HEK293 (cell line): Measurements from ENCODE around the gene CCKAR.

Source experiments
- CTCF ChIA-PET: fragments of 350-600 bp; formaldehyde crosslinking; extraction: SDS; loops from one replicate; lab custom pipeline; 2021; ENCODE audit warnings: antibody characterized with exemption; lab: Yijun Ruan, JAX
- POLR2A ChIA-PET: fragments of 300-600 bp; formaldehyde crosslinking; extraction: SDS; loops from one replicate; lab custom pipeline; 2020; ENCODE audit warnings: antibody characterized with exemption, inconsistent platforms; lab: Yijun Ruan, JAX
- H3K27ac ChIP-seq: fragments of 200-500 bp; sonication (Bioruptor generic); 2 replicates; pipeline ENCODE4 v1.5.1; 2014; ENCODE audit warnings: low read depth, low read length, control low read depth, inconsistent platforms; ENCODE audit errors: extremely low read depth
- H3K36me3 ChIP-seq, 2 experiments: fragments of 200-500 bp in 1 of 2; sonication (Bioruptor generic) in 1 of 2; 1 replicate in 1 of 2; 2 replicates in 1 of 2; pipeline ENCODE4 v1.5.1; 2014 to 2017; ENCODE audit warnings: inconsistent platforms in 2 of 2, low read length in 2 of 2; ENCODE audit not compliant: control insufficient read depth in 2 of 2, insufficient read depth in 1 of 2
- H3K4me1 ChIP-seq: fragments of 200-500 bp; sonication (Bioruptor generic); 2 replicates; pipeline ENCODE4 v1.5.1; 2014; ENCODE audit warnings: mild to moderate bottlenecking, low read length, inconsistent platforms; ENCODE audit not compliant: control insufficient read depth, insufficient read depth
- H3K4me3 ChIP-seq: 2 replicates; pipeline ENCODE4 v1.5.1; 2011; ENCODE audit warnings: low read depth, mild to moderate bottlenecking, control low read depth, low read length, moderate library complexity
- H3K9me3 ChIP-seq: fragments of 200-500 bp; sonication (Bioruptor generic); 2 replicates; pipeline ENCODE4 v1.5.1; 2014; ENCODE audit warnings: low read depth, low read length, inconsistent platforms; ENCODE audit not compliant: control insufficient read depth, insufficient read depth
- HOXD13 ChIP-seq: sonication (generic); formaldehyde crosslinking; IDR thresholded peaks from 2 replicates; pipeline ENCODE4 v1.8.0; 2022; ENCODE audit warnings: missing genetic modification reagents, borderline replicate concordance
- KLF16 ChIP-seq: fragments of 450-650 bp; formaldehyde crosslinking; IDR thresholded peaks from 2 replicates; pipeline ENCODE4 v1.5.1; 2017; ENCODE audit warnings: missing biosample characterization, missing genetic modification characterization
- KLF8 ChIP-seq: fragments of 450-650 bp; formaldehyde crosslinking; IDR thresholded peaks from 2 replicates; pipeline ENCODE4 v1.5.1; 2016; ENCODE audit warnings: missing biosample characterization, missing genetic modification characterization
- PRDM4 ChIP-seq: fragments of 450-650 bp; formaldehyde crosslinking; IDR thresholded peaks from 2 replicates; pipeline ENCODE4 v1.5.1; 2017; ENCODE audit warnings: missing biosample characterization, missing genetic modification characterization
- ZBTB20 ChIP-seq: fragments of 450-650 bp; formaldehyde crosslinking; IDR thresholded peaks from 2 replicates; pipeline ENCODE4 v1.5.1; 2016; ENCODE audit warnings: missing biosample characterization, missing genetic modification characterization
- ZNF10 ChIP-seq: fragments of 450-650 bp; formaldehyde crosslinking; IDR thresholded peaks from 2 replicates; pipeline ENCODE4 v1.5.1; 2017; ENCODE audit warnings: missing biosample characterization, missing genetic modification characterization
- ZNF138 ChIP-seq: fragments of 450-650 bp; formaldehyde crosslinking; IDR thresholded peaks from 2 replicates; pipeline ENCODE4 v1.5.1; 2016; ENCODE audit warnings: missing biosample characterization, missing genetic modification characterization, borderline replicate concordance
- ZNF155 ChIP-seq: fragments of 450-650 bp; formaldehyde crosslinking; IDR thresholded peaks from 2 replicates; pipeline ENCODE4 v1.5.1; 2016; ENCODE audit warnings: missing biosample characterization, missing genetic modification characterization
- ZNF280D ChIP-seq: fragments of 450-650 bp; formaldehyde crosslinking; IDR thresholded peaks from 2 replicates; pipeline ENCODE4 v1.5.1; 2016; ENCODE audit warnings: missing biosample characterization, missing genetic modification characterization
- ZNF341 ChIP-seq: fragments of 450-650 bp; formaldehyde crosslinking; IDR thresholded peaks from 2 replicates; pipeline ENCODE4; 2016; ENCODE audit warnings: low read depth, missing biosample characterization, missing genetic modification characterization
- ZNF423 ChIP-seq: fragments of 450-650 bp; formaldehyde crosslinking; IDR thresholded peaks from 2 replicates; pipeline ENCODE4 v1.5.1; 2016; ENCODE audit warnings: missing biosample characterization, missing genetic modification characterization
- ZNF529 ChIP-seq: fragments of 450-650 bp; formaldehyde crosslinking; IDR thresholded peaks from 2 replicates; pipeline ENCODE4 v1.5.1; 2017; ENCODE audit warnings: missing genetic modification characterization, missing biosample characterization; ENCODE audit not compliant: insufficient replicate concordance
- ZNF530 ChIP-seq: fragments of 450-650 bp; formaldehyde crosslinking; IDR thresholded peaks from 2 replicates; pipeline ENCODE4 v1.5.1; 2016; ENCODE audit warnings: low read depth, missing biosample characterization, missing genetic modification characterization
- ZNF544 ChIP-seq: fragments of 450-650 bp; formaldehyde crosslinking; IDR thresholded peaks from 2 replicates; pipeline ENCODE4 v1.5.0; 2017; ENCODE audit warnings: missing biosample characterization, missing genetic modification characterization
- ZNF561 ChIP-seq: fragments of 450-650 bp; IDR thresholded peaks from 2 replicates; pipeline ENCODE4 v1.5.1; 2018; ENCODE audit warnings: missing biosample characterization, missing genetic modification characterization, borderline replicate concordance
- ZNF571 ChIP-seq: fragments of 450-650 bp; formaldehyde crosslinking; IDR thresholded peaks from 2 replicates; pipeline ENCODE4 v1.5.0; 2017; ENCODE audit warnings: missing biosample characterization, missing genetic modification characterization
- ZNF621 ChIP-seq: fragments of 450-650 bp; formaldehyde crosslinking; IDR thresholded peaks from 2 replicates; pipeline ENCODE4 v1.5.1; 2017; ENCODE audit warnings: missing biosample characterization, missing genetic modification characterization
- ZNF639 ChIP-seq: fragments of 450-650 bp; formaldehyde crosslinking; IDR thresholded peaks from 2 replicates; pipeline ENCODE4 v1.5.1; 2016; ENCODE audit warnings: missing biosample characterization, missing genetic modification characterization
- ZNF701 ChIP-seq: fragments of 450-650 bp; formaldehyde crosslinking; IDR thresholded peaks from 2 replicates; pipeline ENCODE4 v1.5.1; 2016; ENCODE audit warnings: missing biosample characterization, missing genetic modification characterization
- TF ChIP-seq, protein P1 (sequence below): fragments of 450-650 bp; formaldehyde crosslinking; IDR thresholded peaks from 2 replicates; pipeline ENCODE4 v1.5.1; 2016; ENCODE audit warnings: missing biosample characterization, missing genetic modification characterization

The CCKAR gene

GRCh38 chr4:26433556-26433955 lies 56.7 kb downstream of the CCKAR start:
- peaks cover 4 to 49% of the 10 kb centered on the region in 2 experiments; a peak in 2 of 3 replicates for H3K36me3 ChIP-seq
- no peaks in the 10 kb centered on the region for H3K9me3 ChIP-seq
- H3K27ac ChIP-seq: no peak overlapping the region
- H3K4me3 ChIP-seq: no peak overlapping the region
- POLR2A ChIA-PET: no interaction called here
- CTCF ChIA-PET: interaction anchor here (0.5 to 0.6 kb wide), 2 partner anchors 28 to 41 kb away, joined by 3 to 4 read pairs; no protein-coding TSS in a partner anchor
- TF ChIP-seq ZNF341 (tag by site-specific recombination): no peak
- no peak for TF ChIP-seq ZNF561 (tag by site-specific recombination)
- TF ChIP-seq ZNF571 (tag by site-specific recombination): no peak
- TF ChIP-seq ZBTB20 (tag by site-specific recombination): no peak
- TF ChIP-seq ZNF639 (tag by site-specific recombination): no peak
- no peak for TF ChIP-seq ZNF10 (tag by site-specific recombination)
- TF ChIP-seq, protein P1, sequence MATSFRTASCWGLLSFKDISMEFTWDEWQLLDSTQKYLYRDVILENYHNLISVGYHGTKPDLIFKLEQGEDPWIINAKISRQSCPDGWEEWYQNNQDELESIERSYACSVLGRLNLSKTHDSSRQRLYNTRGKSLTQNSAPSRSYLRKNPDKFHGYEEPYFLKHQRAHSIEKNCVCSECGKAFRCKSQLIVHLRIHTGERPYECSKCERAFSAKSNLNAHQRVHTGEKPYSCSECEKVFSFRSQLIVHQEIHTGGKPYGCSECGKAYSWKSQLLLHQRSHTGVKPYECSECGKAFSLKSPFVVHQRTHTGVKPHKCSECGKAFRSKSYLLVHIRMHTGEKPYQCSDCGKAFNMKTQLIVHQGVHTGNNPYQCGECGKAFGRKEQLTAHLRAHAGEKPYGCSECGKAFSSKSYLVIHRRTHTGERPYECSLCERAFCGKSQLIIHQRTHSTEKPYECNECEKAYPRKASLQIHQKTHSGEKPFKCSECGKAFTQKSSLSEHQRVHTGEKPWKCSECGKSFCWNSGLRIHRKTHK (tag by site-specific recombination): no peak
- TF ChIP-seq ZNF544 (tag by site-specific recombination): no peak
- TF ChIP-seq PRDM4 (tag by site-specific recombination): no peak
- no peak for TF ChIP-seq ZNF701 (tag by site-specific recombination)
- no peak for TF ChIP-seq ZNF155 (tag by site-specific recombination)
- no peak for TF ChIP-seq ZNF530
- TF ChIP-seq ZNF529 (tag by site-specific recombination): no peak
- H3K4me1 ChIP-seq: no peaks in the 10 kb centered on the region

DNA sequence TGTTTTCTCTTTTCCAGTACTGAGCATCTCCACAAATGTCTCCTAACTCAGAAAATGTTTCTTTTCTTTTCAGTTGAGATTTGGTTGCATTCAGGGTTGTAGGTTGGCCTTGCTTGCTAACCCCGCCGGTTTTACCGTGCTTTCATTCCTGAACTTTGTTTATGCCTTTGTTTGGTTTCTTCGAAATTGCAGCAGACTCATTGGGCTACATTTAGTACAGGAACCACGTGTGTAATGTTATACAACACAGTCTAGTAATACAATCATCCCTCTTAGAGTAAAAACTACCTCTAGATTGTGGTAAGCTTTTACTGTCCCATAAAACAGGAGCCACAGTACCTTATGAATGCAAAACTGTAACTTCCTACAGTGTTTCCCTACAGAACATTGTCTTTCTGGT lies 57.9 kb downstream of the CCKAR start:
- POLR2A ChIA-PET: no interaction called here
- CTCF ChIA-PET: no interaction called here
- peaks cover 4 to 40% of the 10 kb centered on the region in 2 experiments; a peak in 2 of 3 replicates for H3K36me3 ChIP-seq

More for the DNA sequence above, 57.9 kb downstream of the CCKAR start:
- H3K9me3 ChIP-seq: no peaks in the 10 kb centered on the region
- H3K4me1 ChIP-seq: no peaks in the 10 kb centered on the region
- H3K4me3 ChIP-seq: no peak overlapping the region
- TF ChIP-seq KLF8 (tag by site-specific recombination) (no peak), ZNF280D (no peak), HOXD13 (CRISPR knock-in tag) (no peak), ZNF138 (tag by site-specific recombination) (no peak), KLF16 (no peak), ZNF423 (tag by site-specific recombination) (no peak), ZNF621 (no peak)
- no peak overlapping the region for H3K27ac ChIP-seq
